LNCAP (cell line): ENCODE data around the gene DTD1.

Source experiments
- CTCF ChIP-seq: fragments of 450-650 bp; IDR thresholded peaks from 2 replicates; pipeline ENCODE4 v1.5.1; 2017; ENCODE audit warnings: mild to moderate bottlenecking

The DTD1 gene

GRCh38 chr20:18793625-18794427, 206.0 kb downstream of the DTD1 start:
- peak; percentile 52 for TF ChIP-seq CTCF

- TF ChIP-seq CTCF, result no peak
Observed at GRCh38 chr20:18794428-18794787, 206.6 kb downstream of the DTD1 start.

- no peak for TF ChIP-seq CTCF
Observed at GRCh38 chr20:18795366-18795765, 207.5 kb downstream of the DTD1 start.

GRCh38 chr20:18796282-18796833, 208.5 kb downstream of the DTD1 start:
- no peak for TF ChIP-seq CTCF

- TF ChIP-seq CTCF, result no peak
Observed at GRCh38 chr20:18801516-18801915, 213.7 kb downstream of the DTD1 start.

- TF ChIP-seq CTCF, result no peak
Observed at GRCh38 chr20:18802012-18802634, 214.3 kb downstream of the DTD1 start.

GRCh38 chr20:18805881-18806280, 218.0 kb downstream of the DTD1 start:
- no peak for TF ChIP-seq CTCF
